OCI-LY3 (cell line): ENCODE results near the gene MDM1.

Experiments used
- EZH2phosphoT487 ChIP-seq: fragments of 200-600 bp; shearing (Covaris generic); IDR thresholded peaks from 2 replicates; pipeline ENCODE4 v1.6.1; 2018; ENCODE audit warnings: antibody characterized with exemption, mixed run types, low read depth
- TF ChIP-seq, protein P1 (sequence below): fragments of 200-600, 300-600 bp; sonication (generic); IDR thresholded peaks from 2 replicates; pipeline ENCODE4 v1.5.1; 2014; ENCODE audit warnings: antibody characterized with exemption, low read length, low read depth

DNA sequence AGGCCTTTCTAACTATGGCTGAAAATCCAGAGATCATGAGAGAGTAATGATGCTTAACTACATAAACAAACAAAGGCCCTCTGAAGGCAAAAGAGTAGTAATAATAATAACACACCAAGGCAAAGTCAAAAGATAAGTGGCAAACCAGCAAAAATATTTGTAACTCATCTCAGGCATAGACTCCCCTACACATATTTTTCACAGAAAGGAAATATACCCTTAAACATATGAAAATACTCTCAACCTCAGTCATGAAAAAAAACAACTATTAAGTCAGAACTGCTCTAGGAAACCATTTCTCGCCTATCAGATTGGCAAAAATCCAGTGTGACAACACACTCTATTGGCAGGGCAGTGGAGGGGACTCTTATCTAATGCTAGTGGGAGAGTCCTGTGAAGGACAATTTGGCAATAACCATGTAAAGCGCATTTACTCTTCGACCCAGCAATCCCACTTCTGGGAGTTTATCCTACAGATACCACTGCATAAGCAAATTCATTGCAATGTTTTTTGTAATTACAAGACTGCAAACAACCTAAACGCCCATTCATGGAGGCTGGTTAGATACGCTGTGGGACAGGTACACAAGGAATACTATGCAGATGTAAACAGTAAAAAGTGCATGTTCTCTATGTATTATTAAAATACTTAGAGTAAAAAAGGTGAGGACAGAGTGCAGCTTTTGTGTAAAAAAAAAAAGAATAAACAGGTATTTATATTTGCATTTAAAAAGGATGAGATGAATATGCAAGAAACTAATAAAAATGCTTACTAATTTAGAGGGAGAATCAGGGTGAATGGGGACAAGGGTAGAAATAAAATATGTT lies 52.7 kb downstream of the MDM1 start:
- TF ChIP-seq, protein P1, sequence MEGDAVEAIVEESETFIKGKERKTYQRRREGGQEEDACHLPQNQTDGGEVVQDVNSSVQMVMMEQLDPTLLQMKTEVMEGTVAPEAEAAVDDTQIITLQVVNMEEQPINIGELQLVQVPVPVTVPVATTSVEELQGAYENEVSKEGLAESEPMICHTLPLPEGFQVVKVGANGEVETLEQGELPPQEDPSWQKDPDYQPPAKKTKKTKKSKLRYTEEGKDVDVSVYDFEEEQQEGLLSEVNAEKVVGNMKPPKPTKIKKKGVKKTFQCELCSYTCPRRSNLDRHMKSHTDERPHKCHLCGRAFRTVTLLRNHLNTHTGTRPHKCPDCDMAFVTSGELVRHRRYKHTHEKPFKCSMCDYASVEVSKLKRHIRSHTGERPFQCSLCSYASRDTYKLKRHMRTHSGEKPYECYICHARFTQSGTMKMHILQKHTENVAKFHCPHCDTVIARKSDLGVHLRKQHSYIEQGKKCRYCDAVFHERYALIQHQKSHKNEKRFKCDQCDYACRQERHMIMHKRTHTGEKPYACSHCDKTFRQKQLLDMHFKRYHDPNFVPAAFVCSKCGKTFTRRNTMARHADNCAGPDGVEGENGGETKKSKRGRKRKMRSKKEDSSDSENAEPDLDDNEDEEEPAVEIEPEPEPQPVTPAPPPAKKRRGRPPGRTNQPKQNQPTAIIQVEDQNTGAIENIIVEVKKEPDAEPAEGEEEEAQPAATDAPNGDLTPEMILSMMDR, result no peak
- TF ChIP-seq EZH2phosphoT487, result no peak
